Tibial nerve (tissue), 4 donors: ENCODE measurements around the gene SPATA33. TPM values are rescaled to one million over a fixed set of nuclear protein-coding genes. Genes with fewer than 3 reads are reported as not detected.

Source experiments
- DNase-seq, 2 donors: peaks; one replicate each; pipeline ENCODE4 v3.0.0-alpha.2; 2019; ENCODE audit warnings: low spot score in 2 of 2
- H3K27ac ChIP-seq, 4 donors: fragments of 200-600 bp; sonication (generic) in 3 of 4; one replicate each; pipeline ENCODE4 v1.5.1; 2017 to 2019; ENCODE audit warnings: mild to moderate bottlenecking in 1 of 4
- H3K27me3 ChIP-seq, 2 donors: fragments of 200-600 bp; sonication (generic) in 1 of 2; one replicate each; pipeline versions ENCODE4 v1.5.1 to v1.6.0; 2017 to 2019
- H3K36me3 ChIP-seq, 3 donors: fragments of 200-600 bp; sonication (generic); one replicate each; pipeline ENCODE4 v1.5.1; 2018 to 2019
- H3K4me1 ChIP-seq, 4 donors: fragments of 200-600 bp; sonication (generic) in 3 of 4; one replicate each; pipeline ENCODE4 v1.5.1; 2017 to 2019
- H3K4me3 ChIP-seq, 4 donors: fragments of 200-600 bp; sonication (generic) in 3 of 4; one replicate each; pipeline ENCODE4 v1.5.1; 2017 to 2019; ENCODE audit warnings: mild to moderate bottlenecking in 1 of 4, moderate library complexity in 1 of 4
- H3K9me3 ChIP-seq, 4 donors: fragments of 200-600 bp; sonication (generic) in 3 of 4; one replicate each; pipeline ENCODE4 v1.5.1; 2017 to 2019
- CTCF ChIP-seq, 5 experiments: fragments of 200-600 bp in 3 of 5; fragments of 450-650 bp in 2 of 5; sonication (generic) in 3 of 5; IDR thresholded peaks; one replicate each; pipeline ENCODE4 v1.5.1; 2016 to 2019; ENCODE audit warnings: antibody characterized with exemption in 5 of 5, mild to moderate bottlenecking in 3 of 5, moderate library complexity in 2 of 5
- EP300 ChIP-seq, 2 donors: sonication (generic); formaldehyde crosslinking; IDR thresholded peaks; one replicate each; pipeline ENCODE4 v1.6.1; 2017; ENCODE audit warnings: antibody characterized with exemption in 2 of 2, mild to moderate bottlenecking in 1 of 2
- POLR2A ChIP-seq, 2 donors: fragments of 450-650 bp; IDR thresholded peaks; one replicate each; pipeline ENCODE4 v1.6.1; 2017; ENCODE audit warnings: antibody characterized with exemption in 2 of 2, mild to moderate bottlenecking in 2 of 2, moderate library complexity in 2 of 2
- WGBS, 2 donors: methylation state at CpG; one replicate each; pipeline ENCODE4 v1.1.5; 2018; 5-methylcytosine and 5-hydroxymethylcytosine counted together
- total RNA-seq, 4 donors: library from RNA; depleted of rRNA; stranded (reverse); fragments of >200 nt; gene quantifications; one replicate each; pipeline ENCODE4 v1.1.0, GENCODE V29; 2016

Gene SPATA33
- total RNA-seq, 4 donors from 2014 or later, result 4.8 to 9.0 (median 7.2) TPM

GRCh38 chr16:89716493-89716892 lies 58.9 kb downstream of the SPATA33 start:
- DNase-seq, result no peak
- Histone ChIP-seq H3K4me3 (no peak overlapping the region), H3K27me3 (peaks cover 0 to 8% of the 10 kb centered on the region in 2 donors), H3K36me3 (peaks cover 0 to 21% (median 0%) of the 10 kb centered on the region in 3 donors), H3K9me3 (no peaks in the 10 kb centered on the region), H3K27ac (no peak overlapping the region), H3K4me1 (peaks cover 0 to 30% (median 21%) of the 10 kb centered on the region in 4 donors)
- WGBS, 2 donors, result 93 to 94% methylated on average over 12 to 15 of the region's 15 CpGs
- TF ChIP-seq CTCF (IDR thresholded peaks at IDR 0.05) (no peak), EP300 (IDR thresholded peaks at IDR 0.05) (no peak), POLR2A (IDR thresholded peaks at IDR 0.05) (no peak)

GRCh38 chr16:89716916-89717687 lies 59.5 kb downstream of the SPATA33 start:
- Histone ChIP-seq H3K4me3 (no peak overlapping the region), H3K27ac (no peak overlapping the region), H3K27me3 (peaks cover 0 to 6% of the 10 kb centered on the region in 2 donors), H3K36me3 (peaks cover 0 to 21% (median 0%) of the 10 kb centered on the region in 3 donors), H3K4me1 (peaks cover 0 to 27% (median 17%) of the 10 kb centered on the region in 4 donors), H3K9me3 (no peaks in the 10 kb centered on the region)
- no peak for DNase-seq
- no peak for TF ChIP-seq POLR2A (IDR thresholded peaks at IDR 0.05)
- no peak for TF ChIP-seq EP300 (IDR thresholded peaks at IDR 0.05)
- no peak for TF ChIP-seq CTCF (IDR thresholded peaks at IDR 0.05)
- WGBS, 2 donors, result 79 to 84% methylated on average over 23 to 28 of the region's 29 CpGs

GRCh38 chr16:89717688-89718505 lies 60.3 kb downstream of the SPATA33 start:
- 73 to 78% methylated on average over 24 of the region's 24 CpGs for WGBS, 2 donors
- Histone ChIP-seq H3K27ac (no peak overlapping the region), H3K27me3 (no peaks in the 10 kb centered on the region), H3K9me3 (no peaks in the 10 kb centered on the region), H3K36me3 (peaks cover 0 to 22% (median 0%) of the 10 kb centered on the region in 3 donors), H3K4me3 (no peak overlapping the region), H3K4me1 (peaks cover 3 to 29% (median 19%) of the 10 kb centered on the region in 4 donors)
- no peak for DNase-seq
- TF ChIP-seq CTCF (IDR thresholded peaks at IDR 0.05), result no peak

Other genes starting within 250 kb of the SPATA33 start
- gene ANKRD11, start 167.3 kb upstream of the SPATA33 start, total RNA-seq, result 100 to 1,000 TPM; 104 to 177 (median 112) TPM
- 100 to 1,000 TPM; 102 to 178 (median 127) TPM for gene SPG7, start 149.4 kb upstream of the SPATA33 start, total RNA-seq
- 1,000 to 10,000 TPM; 5,811 to 9,745 (median 6,935) TPM for gene RPL13, start 97.2 kb upstream of the SPATA33 start, total RNA-seq
- 10 to 100 TPM in 1 of 4 donors, 1 to 10 TPM in 1, under 1 TPM in 1, not detected in 1; 0.90 to 10.0 (median 4.2) TPM for gene CPNE7, start 82.1 kb upstream of the SPATA33 start, total RNA-seq
- gene DPEP1, start 44.2 kb upstream of the SPATA33 start, total RNA-seq, result 1 to 10 TPM in 1 of 4 donors, under 1 TPM in 3; 0.39 to 2.5 (median 0.74) TPM
- 100 to 1,000 TPM in 1 of 4 donors, 10 to 100 TPM in 3; 90.0 to 109 (median 92.7) TPM for gene CHMP1A, start 128 bp upstream of the SPATA33 start, total RNA-seq
- 10 to 100 TPM; 32.6 to 93.6 (median 65.7) TPM for gene CDK10, start 28.9 kb downstream of the SPATA33 start, total RNA-seq
- 10 to 100 TPM; 10.7 to 33.6 (median 16.1) TPM for gene SPATA2L, start 43.9 kb downstream of the SPATA33 start, total RNA-seq
- 10 to 100 TPM in 1 of 4 donors, 1 to 10 TPM in 3; 5.9 to 14.1 (median 7.0) TPM for gene VPS9D1, start 63.1 kb downstream of the SPATA33 start, total RNA-seq
- 100 to 1,000 TPM in 1 of 4 donors, 10 to 100 TPM in 3; 48.6 to 146 (median 68.8) TPM for gene ZNF276, start 63.7 kb downstream of the SPATA33 start, total RNA-seq
- gene FANCA, start 158.8 kb downstream of the SPATA33 start, total RNA-seq, result 1 to 10 TPM in 3 of 4 donors, under 1 TPM in 1; 0.98 to 7.8 (median 1.6) TPM
- 1 to 10 TPM in 3 of 4 donors, not detected in 1; 1.1 to 7.2 (median 3.1) TPM for gene SPIRE2, start 170.6 kb downstream of the SPATA33 start, total RNA-seq
- gene TCF25, start 215.8 kb downstream of the SPATA33 start, total RNA-seq, result 100 to 1,000 TPM; 181 to 350 (median 290) TPM